H1 (cell line): Measurements from ENCODE around the gene DENND1A.

Source experiments
- POLR2A ChIP-seq, 2 experiments: IDR thresholded peaks; 1 replicate in 1 of 2; 2 replicates in 1 of 2; pipeline ENCODE4 v1.6.1; 2011; ENCODE audit warnings: low read depth in 2 of 2, low read length in 2 of 2, mild to moderate bottlenecking in 2 of 2; ENCODE audit errors: control extremely low read depth in 1 of 2
- RXRA ChIP-seq: IDR thresholded peaks from 2 replicates; pipeline ENCODE4 v1.6.1; 2011; ENCODE audit warnings: low read depth, mild to moderate bottlenecking, low read length, moderate library complexity; ENCODE audit not compliant: insufficient read depth
- USF2 ChIP-seq: IDR thresholded peaks from 2 replicates; pipeline ENCODE4 v1.6.1; 2011; ENCODE audit warnings: low read length, improper control_type of control experiment

GRCh38 chr9:123861086-123861755, 68.7 kb downstream of the DENND1A start:
- TF ChIP-seq RXRA (no peak), USF2 (no peak), POLR2A (IDR thresholded peaks at IDR 0.05; ENCODE audit: control extremely low read depth in 1 of 2, low read depth in 2 of 2, low read length in 2 of 2) (no peak)
